GM18502 (cell line): ENCODE results near the gene KREMEN2.

Experiments
- ATAC-seq: cut with Tn5 transposase; IDR thresholded peaks from one replicate; pipeline ENCODE4 v1.9.1; 2021; ENCODE audit warnings: mild to moderate bottlenecking; ENCODE audit not compliant: unreplicated experiment, poor library complexity

Gene KREMEN2

DNA sequence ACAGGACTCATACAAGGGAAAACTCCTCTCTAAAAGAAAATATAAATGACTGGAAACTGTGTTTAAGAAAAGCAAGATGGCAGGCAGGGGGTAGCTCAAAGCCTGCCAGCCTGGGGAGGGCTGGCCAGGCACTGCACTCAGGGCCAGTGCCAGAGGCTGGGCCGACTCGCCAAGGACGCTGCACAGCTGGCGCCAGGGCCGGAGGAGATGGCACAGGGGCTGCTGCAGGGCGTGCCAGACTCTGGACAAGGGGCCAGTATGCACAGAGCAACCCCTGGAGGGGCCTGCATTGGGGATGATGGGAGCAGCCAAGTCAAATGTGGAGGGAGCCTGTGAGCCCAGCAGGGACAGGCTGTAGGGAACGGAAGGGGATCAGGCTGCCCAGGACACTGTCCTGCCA is 12.1 kb downstream of the KREMEN2 start:
- no peak for ATAC-seq

DNA sequence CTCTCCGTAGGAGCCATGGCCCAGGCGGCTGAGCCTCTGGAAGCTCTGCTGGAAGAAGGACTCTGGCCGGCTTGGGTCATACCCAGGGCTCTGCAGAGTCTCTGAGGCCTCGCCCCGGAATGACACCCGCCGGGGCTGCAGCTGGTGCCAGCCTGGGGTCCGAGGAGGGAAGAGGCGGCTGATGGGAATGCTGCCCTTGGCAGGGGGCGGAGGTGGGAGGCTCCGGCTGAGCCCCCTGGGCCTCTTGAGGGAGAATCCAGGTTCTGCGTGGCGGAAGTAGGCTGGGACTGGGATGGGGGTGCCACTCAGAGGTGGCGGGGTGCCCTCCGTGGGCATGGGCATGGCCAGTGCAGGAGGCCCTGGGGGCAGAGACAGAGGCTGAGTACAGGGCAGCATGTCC is 12.6 kb downstream of the KREMEN2 start:
- no peak for ATAC-seq

DNA sequence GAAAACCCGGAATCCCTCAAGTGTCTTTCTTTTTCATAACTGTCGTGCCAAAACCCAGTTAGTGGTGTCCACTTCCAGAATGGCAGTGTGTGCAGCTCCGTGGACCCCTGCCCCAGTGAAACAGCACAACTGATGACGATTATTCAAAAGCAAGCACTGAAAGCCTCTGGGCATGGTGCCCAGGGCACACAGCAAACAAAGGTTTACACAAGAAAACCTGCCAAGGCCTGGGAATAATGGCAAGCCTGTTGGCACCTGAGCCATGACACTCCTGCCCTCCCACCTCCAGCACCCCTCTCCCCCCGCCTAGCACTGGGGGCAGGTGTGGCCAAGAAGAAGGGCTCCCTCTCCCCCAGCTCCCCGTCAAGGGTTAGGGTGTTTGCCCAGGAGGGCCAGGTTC is 13.4 kb downstream of the KREMEN2 start:
- ATAC-seq: no peak

DNA sequence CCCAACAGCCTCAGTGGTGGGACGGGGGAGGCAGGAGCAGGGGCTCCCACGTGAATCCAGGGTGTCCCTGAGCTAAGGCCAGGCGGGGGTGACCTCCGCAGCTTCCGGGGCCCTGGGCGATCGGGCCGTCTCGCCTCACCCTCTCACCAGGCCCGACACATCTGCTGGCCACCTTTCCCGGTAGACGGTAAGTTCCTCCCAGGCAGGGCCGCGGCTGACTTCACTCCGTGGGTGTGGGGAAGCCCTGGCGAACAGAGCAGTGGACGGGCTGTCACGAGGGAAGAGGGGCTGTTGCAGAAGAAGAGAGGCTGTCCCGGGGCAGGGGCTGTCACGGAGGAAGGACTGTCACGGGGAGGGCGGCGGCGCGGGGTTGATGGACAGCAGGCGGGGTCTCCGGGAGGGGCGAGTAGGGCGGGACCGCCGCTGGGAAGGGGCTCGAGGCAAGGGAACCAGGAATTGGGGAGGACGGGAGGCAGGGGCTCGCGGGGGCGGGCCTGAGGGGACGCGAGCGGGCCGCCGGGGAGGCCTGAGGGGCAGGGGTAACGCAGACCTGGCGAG is 15.7 kb downstream of the KREMEN2 start:
- ATAC-seq: no peak

DNA sequence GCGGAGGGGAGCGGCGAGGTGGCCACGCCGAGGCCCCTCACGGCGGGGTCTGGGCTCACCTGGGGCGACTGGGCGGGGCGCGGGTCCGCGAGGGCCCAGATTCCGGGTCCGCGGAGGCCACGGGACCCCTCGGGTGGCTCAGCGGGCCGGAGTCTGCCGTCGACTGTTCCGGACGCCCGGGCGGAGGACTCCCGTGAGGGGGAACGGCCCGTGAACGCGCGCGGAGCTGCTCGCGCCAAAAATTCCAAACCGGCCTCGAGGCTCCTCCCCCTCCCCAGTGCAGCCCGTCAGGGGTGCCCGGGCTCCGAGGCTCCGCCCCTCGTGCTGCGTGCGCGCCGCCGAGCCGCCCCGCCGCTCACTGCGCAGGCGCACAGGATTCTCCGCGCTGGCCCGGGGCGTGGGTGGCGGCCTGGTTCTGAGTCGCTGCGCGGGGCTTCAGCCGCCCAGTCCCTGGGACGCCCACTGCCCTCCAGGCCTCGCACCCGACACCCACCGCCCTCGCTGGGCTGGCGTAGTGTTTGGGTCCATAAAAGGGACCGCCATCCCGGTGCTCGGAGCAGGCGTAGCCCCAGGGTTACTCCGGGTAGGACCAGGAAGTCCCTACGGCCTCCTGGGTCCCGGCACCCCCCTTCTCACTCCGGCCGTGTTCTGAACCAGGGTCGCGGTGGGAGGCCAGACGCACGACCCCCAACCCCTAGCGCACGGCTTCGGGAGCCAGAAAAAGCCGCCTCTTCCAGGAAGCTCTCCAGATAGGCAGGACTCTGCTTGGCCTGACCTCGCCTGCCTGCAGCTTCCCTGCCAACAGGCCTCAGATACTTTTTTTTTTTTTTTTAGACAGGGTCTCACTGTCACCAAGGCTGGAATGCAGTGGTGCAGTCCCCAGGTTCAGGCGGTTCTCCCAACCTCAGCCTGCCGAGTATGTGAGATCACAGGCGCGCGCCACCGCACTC is 16.4 kb downstream of the KREMEN2 start, which contains the start of gene PKMYT1:
TSS of gene PKMYT1 (minus strand) at position 220 of the 950 bp plus-strand sequence. CDS start 789 bp downstream, outside the sequence.
- ATAC-seq: peak; percentile 82

DNA sequence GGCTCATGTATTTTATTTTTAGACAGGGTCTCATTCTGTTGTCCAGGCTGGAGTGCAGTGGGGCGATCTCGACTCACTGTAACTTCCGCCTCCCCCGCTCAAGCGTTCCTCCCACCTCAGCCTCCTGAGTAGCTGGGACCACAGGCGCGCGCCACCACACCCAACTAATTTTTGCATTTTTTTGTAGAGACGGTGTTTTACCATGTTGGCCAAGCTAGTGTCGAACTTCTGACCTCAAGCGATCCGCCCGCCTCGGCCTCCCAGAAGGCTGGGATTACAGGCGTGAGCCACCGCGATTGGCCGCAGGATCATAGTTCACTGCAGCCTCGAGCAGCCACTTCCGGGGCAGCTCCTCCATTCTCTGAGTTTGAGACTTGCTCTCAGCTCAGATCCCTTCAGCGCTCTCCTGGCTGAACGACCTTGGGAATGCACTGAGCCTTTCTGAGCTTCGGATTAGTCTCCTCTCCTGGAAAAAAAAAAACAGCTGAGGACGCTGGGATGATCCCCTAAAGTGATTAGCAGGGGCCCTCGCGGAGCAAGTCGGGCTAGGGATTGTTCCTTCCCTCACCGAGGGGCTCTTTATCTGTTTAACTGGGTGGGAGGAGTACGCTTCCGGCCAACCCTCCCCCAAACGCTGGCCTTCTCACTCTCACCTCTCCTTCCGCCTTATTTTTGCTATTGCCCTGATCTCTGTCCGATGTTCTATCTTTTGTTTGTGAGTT is 17.3 kb downstream of the KREMEN2 start:
- no peak for ATAC-seq

DNA sequence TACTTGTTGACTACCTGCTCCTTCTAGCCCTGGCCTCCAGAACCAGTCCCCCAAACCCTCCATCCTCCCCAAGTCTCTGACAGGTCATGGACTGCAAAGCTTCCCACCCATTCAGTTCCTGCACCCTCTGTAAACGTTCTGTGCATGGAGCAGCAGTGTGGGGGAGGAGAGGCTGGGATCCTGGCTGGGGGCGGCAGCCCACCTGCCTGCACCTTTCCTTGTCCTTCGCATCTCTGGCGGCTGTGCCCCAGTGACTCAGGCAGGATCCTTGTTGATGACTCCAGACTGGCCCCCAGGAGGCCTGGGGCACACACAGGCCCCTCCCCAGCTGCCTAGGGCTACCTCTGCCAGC is 17.8 kb downstream of the KREMEN2 start:
- no peak for ATAC-seq

DNA sequence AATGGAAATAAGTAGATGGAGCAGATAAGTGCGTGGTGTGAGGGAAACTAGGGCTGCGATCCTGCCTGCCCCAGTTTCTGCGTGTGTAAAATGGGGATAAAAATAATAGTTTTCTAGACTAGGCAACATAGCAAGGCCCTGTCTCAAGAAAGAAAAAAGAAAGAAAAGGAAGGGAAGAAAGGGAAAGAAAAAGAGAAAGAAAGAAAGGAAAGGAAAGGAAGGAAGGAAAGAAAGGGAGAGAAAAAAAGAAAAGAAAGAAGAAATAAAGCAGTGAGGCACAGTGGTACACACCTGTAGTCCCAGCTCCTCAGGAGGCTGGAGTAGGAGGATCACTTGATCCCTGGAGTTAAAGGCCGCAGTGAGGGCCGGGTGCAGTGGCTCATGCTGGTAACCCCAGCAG is 18.3 kb downstream of the KREMEN2 start:
- no peak for ATAC-seq

DNA sequence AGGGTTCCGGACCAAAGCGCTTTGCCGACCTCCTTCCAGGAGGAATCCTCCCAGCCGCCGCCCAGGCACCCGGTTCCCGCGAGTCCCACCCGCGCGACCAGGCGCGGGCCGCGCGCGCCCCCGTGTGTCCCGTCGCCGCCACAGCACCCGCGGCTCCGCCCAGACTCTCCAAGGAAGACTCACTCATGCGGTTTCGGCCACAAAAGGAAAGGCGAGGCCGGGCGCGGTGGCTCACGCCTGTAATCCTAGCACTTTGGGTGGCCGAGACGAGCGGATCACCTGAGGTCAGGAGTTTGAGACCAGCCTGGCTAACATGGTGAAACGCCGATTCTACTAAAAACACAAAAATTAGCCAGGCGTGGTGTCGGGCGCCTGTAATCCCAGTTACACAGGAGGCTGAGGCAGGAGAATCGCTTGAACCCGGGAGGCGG is 19.6 kb downstream of the KREMEN2 start:
- peak; percentile 38 for ATAC-seq

DNA sequence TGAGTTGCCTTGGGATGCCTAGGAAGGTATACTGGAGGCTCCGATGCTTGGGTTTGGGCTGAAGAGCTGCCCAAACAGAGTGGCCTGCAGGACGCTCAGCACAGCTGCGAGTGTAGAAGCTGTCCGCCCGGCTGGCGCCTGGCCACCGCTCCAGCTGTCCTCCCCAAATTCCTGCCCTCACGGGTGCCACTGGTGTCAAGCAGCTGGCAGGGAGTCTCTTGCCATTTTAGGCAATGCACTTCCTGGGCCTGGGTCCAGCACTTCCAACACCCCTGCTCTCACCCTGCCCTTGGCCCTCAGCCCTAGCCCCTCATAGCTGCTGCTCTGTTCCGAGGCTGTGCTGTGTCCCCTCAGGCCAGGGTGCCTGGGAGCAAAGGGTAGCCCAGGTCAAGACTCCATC is 21.4 kb downstream of the KREMEN2 start:
- no peak for ATAC-seq

DNA sequence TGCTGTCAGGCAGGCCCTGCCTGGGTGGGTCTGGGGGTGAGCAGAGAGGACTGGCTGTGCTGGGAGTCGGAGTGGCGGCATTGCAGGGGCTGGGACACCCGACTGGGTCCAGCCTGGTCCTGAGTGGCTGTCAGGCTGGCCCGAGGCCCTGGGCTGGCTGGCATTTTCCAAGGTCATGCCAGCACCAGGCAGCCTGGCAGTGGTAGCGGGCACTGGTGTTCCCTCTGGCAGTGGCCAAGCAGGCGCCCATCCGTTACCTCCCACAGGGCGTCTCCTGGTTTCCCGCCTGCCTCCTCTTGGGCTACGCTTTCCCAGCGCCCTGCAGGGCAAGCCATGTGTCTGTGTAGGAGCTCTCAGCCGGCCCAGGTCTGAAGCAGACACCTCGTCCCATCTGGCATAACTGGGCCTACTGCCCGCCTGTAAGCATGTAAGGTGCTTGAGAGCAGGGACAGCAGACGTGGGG is 21.8 kb downstream of the KREMEN2 start:
- no peak for ATAC-seq

DNA sequence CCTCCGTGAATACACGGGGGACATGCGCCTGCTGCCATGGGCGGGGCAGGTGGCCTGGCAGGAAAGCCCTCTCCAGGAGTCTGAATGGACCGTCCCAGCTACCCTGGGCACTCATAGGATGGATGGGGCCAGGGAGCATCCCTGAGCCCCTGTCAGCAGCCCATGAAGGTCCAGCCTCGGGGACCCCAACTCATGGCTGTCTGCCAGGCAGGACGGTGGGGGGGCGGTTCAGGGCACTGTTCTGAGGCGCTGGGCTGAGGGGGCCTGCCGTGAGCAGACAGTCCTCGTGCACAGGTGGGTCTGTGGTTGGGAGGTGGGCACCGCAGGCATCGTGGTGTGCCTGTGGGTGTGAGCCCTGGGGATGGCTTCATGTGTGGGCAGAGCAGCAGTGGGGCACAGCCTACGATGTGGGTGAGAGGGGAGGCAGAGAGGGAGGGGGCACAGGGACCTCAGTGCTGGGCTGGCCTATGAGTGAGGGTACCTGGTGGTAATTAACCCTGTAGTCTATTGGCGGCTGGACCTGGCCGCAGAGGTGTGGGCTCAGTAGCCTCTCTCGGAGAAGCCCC is 22.6 kb downstream of the KREMEN2 start:
- no peak for ATAC-seq

DNA sequence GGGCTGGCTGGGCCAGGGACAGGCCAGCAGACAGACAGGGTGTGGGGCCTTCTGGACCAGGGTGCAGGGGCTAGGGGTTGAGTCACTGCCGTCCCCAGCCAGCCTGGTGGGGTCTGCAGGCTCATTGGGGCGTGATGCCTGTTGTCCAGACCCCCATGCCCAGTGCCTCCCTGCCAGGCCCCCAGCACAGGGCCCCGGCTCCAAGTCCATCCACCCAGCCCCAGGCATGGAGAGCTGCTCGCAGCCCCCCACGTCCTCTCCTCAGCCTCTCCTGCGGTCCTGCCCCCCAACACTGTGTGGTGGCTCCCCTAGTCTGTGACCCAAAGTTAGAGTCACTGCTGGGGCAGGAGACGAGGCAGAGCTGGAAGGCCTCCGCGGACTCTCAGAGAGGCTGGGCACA is 23.2 kb downstream of the KREMEN2 start:
- ATAC-seq: no peak

DNA sequence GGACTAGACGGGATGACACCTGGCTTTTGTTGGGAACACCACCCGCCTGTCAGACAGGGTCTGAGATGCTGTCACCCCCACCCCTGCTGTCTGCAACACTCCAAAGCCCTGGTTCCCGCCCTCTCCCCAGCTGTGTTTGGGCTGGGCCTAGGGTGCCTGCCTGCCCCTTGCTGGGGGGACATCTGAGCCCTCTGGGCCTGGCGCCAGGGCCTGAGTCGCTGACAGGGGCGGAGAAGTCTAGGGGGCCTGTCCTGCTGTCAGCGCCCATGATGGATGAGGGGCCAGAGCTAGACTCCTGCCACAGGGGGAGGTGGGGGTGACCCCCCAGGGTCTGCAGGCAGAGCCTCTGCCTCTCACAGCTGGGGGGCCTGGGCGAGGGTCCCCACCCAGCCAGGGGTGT is 23.8 kb downstream of the KREMEN2 start:
- ATAC-seq: no peak

DNA sequence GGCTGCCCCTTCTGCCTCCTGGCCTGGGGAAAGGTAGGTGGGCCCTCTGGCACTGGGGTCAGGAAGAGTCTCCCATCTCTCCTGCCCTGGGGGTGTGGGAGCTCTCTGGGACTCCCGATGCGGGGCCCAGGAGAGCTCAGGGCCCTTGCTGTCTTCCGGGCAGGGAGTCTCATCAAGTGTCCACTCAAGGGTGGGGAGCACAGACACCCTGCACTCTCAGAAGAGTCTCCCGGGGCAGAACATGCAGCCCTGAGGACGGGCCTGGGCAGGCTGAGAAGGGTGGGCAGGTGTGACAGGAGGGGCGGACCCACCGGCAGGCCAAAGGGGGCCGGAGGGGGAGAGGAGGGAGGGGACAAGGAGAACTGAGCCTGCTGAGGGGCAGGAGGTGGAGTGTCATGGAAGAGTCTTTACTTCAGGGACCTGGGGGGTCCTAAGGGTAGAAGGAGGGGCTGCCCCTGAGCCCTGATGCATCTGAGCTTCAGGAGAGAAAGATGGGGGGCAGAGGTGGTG is 24.6 kb downstream of the KREMEN2 start:
- no peak for ATAC-seq

DNA sequence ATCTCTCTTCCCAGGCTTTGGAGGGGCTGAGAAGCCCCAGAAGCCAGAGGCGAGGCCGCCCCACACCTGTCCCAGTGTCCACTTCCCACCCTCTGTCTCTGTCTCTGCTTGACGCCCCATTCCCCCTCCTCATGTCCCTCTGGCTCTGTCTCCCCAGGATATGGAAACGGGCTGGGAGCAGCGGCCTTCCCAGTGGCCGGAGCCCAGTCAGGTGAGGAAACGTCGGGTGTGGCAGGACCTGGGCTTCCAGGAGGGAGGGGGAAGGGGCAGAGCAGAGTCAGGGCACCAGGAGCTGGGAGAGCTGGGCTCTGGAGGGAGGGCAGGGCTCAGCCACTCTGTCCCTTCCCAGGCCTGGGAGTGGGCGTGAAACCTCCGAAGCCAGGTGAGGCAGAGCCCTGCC is 26.8 kb downstream of the KREMEN2 start:
- ATAC-seq: no peak

DNA sequence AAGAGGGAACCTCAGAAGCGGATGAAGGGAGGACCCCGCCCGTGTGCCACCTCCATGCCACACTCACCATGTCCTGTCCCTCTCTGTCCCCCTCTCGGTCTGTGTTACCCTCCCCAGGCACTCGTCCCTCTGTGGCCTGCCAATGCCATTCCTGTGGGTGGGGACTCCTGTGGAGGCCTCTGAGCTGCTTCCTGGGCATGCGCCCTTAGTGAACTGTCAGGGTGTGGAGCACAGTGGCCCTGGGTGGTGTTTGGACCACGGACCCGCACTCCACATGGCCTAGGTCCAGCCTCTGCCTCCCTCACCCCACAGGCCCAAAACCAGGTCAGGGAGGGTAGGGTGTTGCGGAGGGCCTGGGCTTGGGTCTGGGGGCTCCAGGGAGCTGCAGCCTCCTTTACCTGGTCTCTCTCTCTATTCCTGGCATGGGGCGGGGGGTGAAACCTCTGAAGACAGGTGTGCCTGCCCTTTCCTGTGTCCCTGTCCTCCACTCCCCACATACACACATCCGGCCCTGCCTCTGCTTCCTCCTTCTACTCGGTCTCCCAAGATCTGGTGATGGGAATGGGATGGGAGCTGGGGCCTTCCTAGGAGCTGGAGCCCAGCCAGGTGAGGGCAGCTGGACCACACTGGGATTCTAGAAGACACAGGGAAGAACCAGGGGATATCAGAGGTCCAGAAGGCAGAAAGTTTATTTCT is 27.6 kb downstream of the KREMEN2 start:
- no peak for ATAC-seq

DNA sequence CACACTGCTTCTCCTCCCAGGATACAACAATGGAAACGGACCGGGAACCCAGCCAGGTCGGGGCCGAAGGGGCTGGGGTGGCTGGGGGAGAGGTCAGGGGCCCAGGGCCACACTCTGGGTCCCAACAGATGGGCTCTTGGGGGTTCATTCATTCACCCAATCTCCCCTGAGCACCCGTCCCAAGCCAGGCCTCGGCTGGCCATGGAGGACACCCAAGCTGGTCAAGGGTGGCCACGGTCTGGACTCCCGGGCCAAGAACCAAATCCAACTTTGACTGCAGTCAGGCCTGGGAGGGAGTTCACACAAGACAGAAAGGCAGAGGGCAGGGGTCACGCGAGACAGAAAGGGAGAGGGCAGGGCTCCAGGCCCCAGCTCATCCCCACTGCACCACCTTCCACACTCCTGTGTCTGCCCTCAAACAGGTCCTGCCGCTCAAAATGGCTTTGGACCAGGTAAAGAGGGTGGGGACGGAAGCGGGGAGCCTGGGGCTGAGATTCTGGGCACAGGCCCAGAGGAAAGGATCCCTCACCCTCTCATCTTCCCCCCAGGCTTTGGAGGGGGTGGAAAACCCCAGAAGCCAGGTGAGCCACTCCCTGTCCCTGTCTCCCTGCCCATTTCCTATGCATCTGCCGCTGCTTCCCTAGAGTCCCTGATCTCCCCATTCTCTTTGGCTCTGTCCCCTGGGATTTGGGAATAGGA is 28.5 kb downstream of the KREMEN2 start:
- ATAC-seq: no peak

DNA sequence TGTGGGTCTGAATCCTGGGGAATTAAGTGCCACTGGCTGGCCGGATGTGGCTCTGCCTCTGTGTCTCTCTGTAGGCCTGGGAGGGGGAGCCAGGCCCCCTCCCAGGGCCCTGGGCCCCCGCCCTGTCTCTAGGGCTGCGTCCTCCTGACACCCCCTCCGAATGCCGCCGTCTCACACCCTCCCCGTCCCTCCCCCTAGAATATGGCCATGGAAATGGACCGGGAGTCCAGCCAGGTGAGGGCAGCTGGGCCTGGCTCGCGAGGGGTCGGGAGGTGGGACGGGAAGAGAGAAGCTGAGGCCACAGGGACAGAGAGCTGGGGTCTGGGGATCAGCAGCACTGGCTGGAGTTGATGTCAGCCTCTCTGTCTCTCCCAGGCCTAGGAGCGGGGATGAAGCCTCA is 32.2 kb downstream of the KREMEN2 start:
- no peak for ATAC-seq
